ENCODE results near the gene STK4.

DNA sequence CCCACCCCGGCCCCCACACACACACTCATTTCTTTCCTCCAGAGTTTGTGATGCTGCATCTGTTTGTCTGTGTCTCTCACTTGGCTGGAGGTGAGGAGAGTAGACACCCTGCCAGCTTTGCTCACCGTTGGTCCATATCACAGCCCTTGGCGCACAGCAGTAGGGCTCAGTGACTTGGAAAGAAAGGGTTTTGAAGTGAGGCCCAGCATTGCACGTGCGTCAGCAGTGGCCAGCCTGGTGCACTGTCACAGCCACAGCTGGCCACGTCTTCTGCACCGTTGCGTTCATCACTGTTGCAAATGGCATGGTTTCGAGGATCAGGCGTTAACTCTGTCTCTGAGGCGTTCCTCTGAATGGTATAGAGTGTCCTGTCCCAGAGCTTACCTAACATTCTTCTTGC is 145.0 kb downstream of the STK4 start:
- TF ChIP-seq, protein P1, sequence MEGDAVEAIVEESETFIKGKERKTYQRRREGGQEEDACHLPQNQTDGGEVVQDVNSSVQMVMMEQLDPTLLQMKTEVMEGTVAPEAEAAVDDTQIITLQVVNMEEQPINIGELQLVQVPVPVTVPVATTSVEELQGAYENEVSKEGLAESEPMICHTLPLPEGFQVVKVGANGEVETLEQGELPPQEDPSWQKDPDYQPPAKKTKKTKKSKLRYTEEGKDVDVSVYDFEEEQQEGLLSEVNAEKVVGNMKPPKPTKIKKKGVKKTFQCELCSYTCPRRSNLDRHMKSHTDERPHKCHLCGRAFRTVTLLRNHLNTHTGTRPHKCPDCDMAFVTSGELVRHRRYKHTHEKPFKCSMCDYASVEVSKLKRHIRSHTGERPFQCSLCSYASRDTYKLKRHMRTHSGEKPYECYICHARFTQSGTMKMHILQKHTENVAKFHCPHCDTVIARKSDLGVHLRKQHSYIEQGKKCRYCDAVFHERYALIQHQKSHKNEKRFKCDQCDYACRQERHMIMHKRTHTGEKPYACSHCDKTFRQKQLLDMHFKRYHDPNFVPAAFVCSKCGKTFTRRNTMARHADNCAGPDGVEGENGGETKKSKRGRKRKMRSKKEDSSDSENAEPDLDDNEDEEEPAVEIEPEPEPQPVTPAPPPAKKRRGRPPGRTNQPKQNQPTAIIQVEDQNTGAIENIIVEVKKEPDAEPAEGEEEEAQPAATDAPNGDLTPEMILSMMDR (IDR thresholded peaks at IDR 0.05): no peak
- TF ChIP-seq EP300 (IDR thresholded peaks at IDR 0.05) (no peak), POLR2A (IDR thresholded peaks at IDR 0.05) (no peak)

Measured in ovary (tissue), 3 donors.